Uterus (tissue), 4 donors: ENCODE results near the gene FOS. TPM values are rescaled to one million over a fixed set of nuclear protein-coding genes. Genes with fewer than 3 reads are reported as not detected.
"Not testable (repeated sequence)": the region's sequence is repeated elsewhere in the genome, so short reads cannot be mapped to it uniquely, and the experiment has no call there.

Experiments used
- DNase-seq, 2 donors: peaks; one replicate each; pipeline ENCODE4 v3.0.0-alpha.2; 2019 to 2020
- H3K27ac ChIP-seq, 2 donors: fragments of 200-600 bp; sonication (generic); 1 replicate in 1 of 2; 2 replicates in 1 of 2; pipeline ENCODE4 v1.5.1; 2016 to 2018
- H3K27me3 ChIP-seq, 2 donors: fragments of 200-600 bp; sonication (generic); one replicate each; pipeline ENCODE4 v1.5.1; 2018 to 2019; ENCODE audit warnings: control low read depth in 1 of 2
- H3K36me3 ChIP-seq, 2 donors: fragments of 200-600 bp; sonication (generic); one replicate each; pipeline ENCODE4 v1.5.1; 2019; ENCODE audit warnings: control low read depth in 1 of 2
- H3K4me1 ChIP-seq, 2 donors: fragments of 200-600 bp; sonication (generic); one replicate each; pipeline ENCODE4 v1.5.1; 2018 to 2019; ENCODE audit warnings: control low read depth in 1 of 2
- H3K4me3 ChIP-seq, 2 donors: fragments of 200-600 bp; sonication (generic); 1 replicate in 1 of 2; 2 replicates in 1 of 2; pipeline ENCODE4 v1.5.1; 2018 to 2019; ENCODE audit warnings: mild to moderate bottlenecking in 1 of 2
- H3K9me3 ChIP-seq, 2 donors: fragments of 200-600 bp; sonication (generic); one replicate each; pipeline ENCODE4 v1.5.1; 2019; ENCODE audit warnings: control low read depth in 1 of 2
- CTCF ChIP-seq, 4 experiments: fragments of 200-600 bp in 2 of 4; fragments of 450-650 bp in 2 of 4; sonication (generic) in 2 of 4; IDR thresholded peaks; one replicate each; pipeline ENCODE4 v1.5.1; 2016 to 2019; ENCODE audit warnings: antibody characterized with exemption in 4 of 4, mild to moderate bottlenecking in 2 of 4, moderate library complexity in 1 of 4
- POLR2A ChIP-seq, 2 donors: fragments of 450-650 bp; IDR thresholded peaks; one replicate each; pipeline ENCODE4 v1.6.1; 2016; ENCODE audit warnings: antibody characterized with exemption in 2 of 2, mild to moderate bottlenecking in 1 of 2, moderate library complexity in 1 of 2
- intact Hi-C: fragments of 100-400 bp; cut with DNase I; formaldehyde crosslinking; loops from one replicate; pipeline ENCODE4 v1.15.1; 2023; ENCODE audit warnings: low total_unique reads
- total RNA-seq, 4 donors: library from RNA; depleted of rRNA in 3 of 4; stranded (reverse); fragments of >200 nt in 3 of 4; gene quantifications; one replicate each; pipeline versions ENCODE4 v1.1.0 to v1.2.4, GENCODE V29; 2014 to 2023
- donor health status: DM: yes; HTN: yes; CAD: no.

Gene FOS
- total RNA-seq, 4 donors from 2014 or later: 29.2 to 1,111 (median 137) TPM

DNA sequence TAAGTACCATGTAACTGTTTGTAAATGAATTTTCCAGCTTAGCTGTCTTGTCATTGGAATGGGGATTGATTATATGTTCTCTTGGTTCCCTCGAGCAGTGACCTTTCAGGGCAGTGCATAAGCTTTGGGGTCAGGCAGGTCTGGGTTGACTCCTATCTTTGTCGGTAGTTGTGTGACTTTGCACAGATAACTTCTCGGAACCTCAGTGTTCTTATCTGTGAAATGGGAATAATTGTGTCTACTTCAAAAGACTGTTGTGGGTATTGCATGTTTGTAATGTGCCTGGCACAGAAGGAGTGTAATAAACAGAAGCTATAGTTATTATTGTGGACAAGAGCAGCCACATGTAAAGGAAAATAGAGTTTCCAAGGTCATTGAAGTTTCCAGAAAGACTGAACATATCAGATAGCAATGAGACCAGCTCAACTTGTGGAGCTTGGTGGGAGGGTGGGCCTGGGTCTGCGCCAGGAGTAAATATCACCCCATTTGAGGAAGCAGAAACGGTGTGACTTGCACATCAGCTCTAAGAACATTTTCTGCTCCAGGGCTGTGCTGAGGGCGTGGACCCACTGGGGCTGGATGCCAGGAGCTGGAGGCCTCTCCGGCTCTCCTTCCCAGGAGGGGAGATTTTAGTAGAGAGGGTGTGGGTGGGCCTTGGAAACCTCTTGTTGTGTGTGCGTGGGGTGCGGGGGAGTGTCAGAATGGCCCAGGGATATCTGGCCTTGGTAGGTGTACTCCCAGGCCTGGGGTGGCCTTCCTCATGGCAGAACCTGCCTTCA is 19.7 kb downstream of the FOS start:
- DNase-seq: peak; percentile 83 to 85
- intact Hi-C loops: no loop called here
- no peaks in the 10 kb centered on the region for H3K36me3 ChIP-seq
- TF ChIP-seq POLR2A (IDR thresholded peaks at IDR 0.05) (no peak), CTCF (IDR thresholded peaks at IDR 0.05) (no peak)
- H3K9me3 ChIP-seq: no peaks in the 10 kb centered on the region
- H3K4me3 ChIP-seq: no peak overlapping the region
- peak overlapping the region; percentile 55 to 77 for H3K27ac ChIP-seq
- H3K27me3 ChIP-seq: no peaks in the 10 kb centered on the region
- no peaks in the 10 kb centered on the region for H3K4me1 ChIP-seq

DNA sequence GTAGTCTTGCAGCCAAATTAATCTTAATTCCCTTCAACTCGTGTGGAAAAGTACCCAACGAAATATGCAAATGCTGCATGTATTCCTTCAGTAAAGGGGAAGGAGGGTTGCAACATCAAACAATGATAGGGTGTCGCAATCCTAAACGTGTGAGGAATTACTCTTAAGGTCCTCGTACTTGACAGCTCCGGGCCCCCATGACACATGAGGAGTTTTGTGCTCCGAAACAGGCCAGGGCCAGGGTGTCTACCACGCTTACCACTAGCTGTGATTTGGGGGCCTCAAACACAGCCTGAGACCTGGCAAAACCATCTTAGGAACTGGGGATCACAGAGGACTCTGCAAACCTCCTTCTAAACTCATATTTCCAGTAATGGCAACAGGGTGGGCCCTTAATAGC is 20.4 kb downstream of the FOS start:
- intact Hi-C loops: no loop called here
- no peaks in the 10 kb centered on the region for H3K27me3 ChIP-seq
- H3K9me3 ChIP-seq: no peaks in the 10 kb centered on the region
- DNase-seq: peak; percentile 58 to 83
- no peaks in the 10 kb centered on the region for H3K36me3 ChIP-seq
- H3K27ac ChIP-seq: peak overlapping the region; percentile 55 to 77
- no peaks in the 10 kb centered on the region for H3K4me1 ChIP-seq
- TF ChIP-seq CTCF (IDR thresholded peaks at IDR 0.05) (no peak), POLR2A (IDR thresholded peaks at IDR 0.05) (no peak)
- no peak overlapping the region for H3K4me3 ChIP-seq

- H3K27me3 ChIP-seq: no peaks in the 10 kb centered on the region
- DNase-seq: no peak
- no peak for TF ChIP-seq POLR2A (IDR thresholded peaks at IDR 0.05)
- no peak for TF ChIP-seq CTCF (IDR thresholded peaks at IDR 0.05)
- peak overlapping the region; percentile 55 to 77 for H3K27ac ChIP-seq
- H3K4me1 ChIP-seq: no peaks in the 10 kb centered on the region
- intact Hi-C loops: no loop called here
- H3K4me3 ChIP-seq: no peak overlapping the region
- no peaks in the 10 kb centered on the region for H3K36me3 ChIP-seq
- H3K9me3 ChIP-seq: no peaks in the 10 kb centered on the region
Measured at GRCh38 chr14:75299576-75299975, 20.9 kb downstream of the FOS start.

GRCh38 chr14:75301666-75302325 is 23.2 kb downstream of the FOS start:
- H3K27me3 ChIP-seq: no peaks in the 10 kb centered on the region
- intact Hi-C loops: loop anchor here (5.0 kb wide), 1 partner anchor 169 kb away; no protein-coding TSS in a partner anchor
- TF ChIP-seq CTCF (IDR thresholded peaks at IDR 0.05): no peak
- TF ChIP-seq POLR2A (IDR thresholded peaks at IDR 0.05): no peak
- H3K27ac ChIP-seq: no peak overlapping the region
- no peaks in the 10 kb centered on the region for H3K4me1 ChIP-seq
- H3K36me3 ChIP-seq: no peaks in the 10 kb centered on the region
- DNase-seq: peak in 1 of 2 donors; percentile 50
- H3K9me3 ChIP-seq: no peaks in the 10 kb centered on the region
- H3K4me3 ChIP-seq: no peak overlapping the region

- Histone ChIP-seq H3K4me3 (no peak overlapping the region), H3K36me3 (no peaks in the 10 kb centered on the region), H3K27me3 (no peaks in the 10 kb centered on the region), H3K27ac (no peak overlapping the region), H3K4me1 (no peaks in the 10 kb centered on the region), H3K9me3 (no peaks in the 10 kb centered on the region)
- peak; percentile 61 to 76 for DNase-seq
- intact Hi-C loops: loop anchor here (5.0 kb wide), 1 partner anchor 171 kb away; no protein-coding TSS in a partner anchor
- TF ChIP-seq POLR2A (IDR thresholded peaks at IDR 0.05): no peak
- peak; percentile 82 to 93 (median 90) for TF ChIP-seq CTCF (IDR thresholded peaks at IDR 0.05)
Measured at GRCh38 chr14:75303381-75303789, 24.8 kb downstream of the FOS start.

- H3K4me3 ChIP-seq, H3K36me3 ChIP-seq, H3K27me3 ChIP-seq, H3K4me1 ChIP-seq, H3K9me3 ChIP-seq, DNase-seq, H3K27ac ChIP-seq: not testable (repeated sequence)
- intact Hi-C loops: loop anchor here (5.0 kb wide), 1 partner anchor 181 kb away; no protein-coding TSS in a partner anchor
Measured at GRCh38 chr14:75306410-75306809, 27.8 kb downstream of the FOS start.
